ENCODE results near the gene IFNL1.

Gene IFNL1

GRCh38 chr19:39275578-39275977, 20.6 kb upstream of the IFNL1 start:
- no peak for TF ChIP-seq CTCF (IDR thresholded peaks at IDR 0.05; ENCODE audit: control insufficient read depth, insufficient read depth, low read depth, low read length, missing control alignments)
- H3K4me3 ChIP-seq (ENCODE audit: control insufficient read depth, low read depth, low read length), result no peak overlapping the region
- DNase-seq (ENCODE audit: low read depth), result no peak

GRCh38 chr19:39276740-39277139, 19.5 kb upstream of the IFNL1 start:
- DNase-seq (ENCODE audit: low read depth), result no peak
- H3K4me3 ChIP-seq (ENCODE audit: control insufficient read depth, low read depth, low read length), result no peak overlapping the region
- no peak for TF ChIP-seq CTCF (IDR thresholded peaks at IDR 0.05; ENCODE audit: control insufficient read depth, insufficient read depth, low read depth, low read length, missing control alignments)

GRCh38 chr19:39277598-39277997, 18.6 kb upstream of the IFNL1 start:
- no peak for DNase-seq (ENCODE audit: low read depth)
- no peak for TF ChIP-seq CTCF (IDR thresholded peaks at IDR 0.05; ENCODE audit: control insufficient read depth, insufficient read depth, low read depth, low read length, missing control alignments)
- H3K4me3 ChIP-seq (ENCODE audit: control insufficient read depth, low read depth, low read length), result no peak overlapping the region

GRCh38 chr19:39282021-39282420, 14.2 kb upstream of the IFNL1 start:
- no peak overlapping the region for H3K4me3 ChIP-seq (ENCODE audit: control insufficient read depth, low read depth, low read length)
- TF ChIP-seq CTCF (IDR thresholded peaks at IDR 0.05; ENCODE audit: control insufficient read depth, insufficient read depth, low read depth, low read length, missing control alignments), result no peak
- no peak for DNase-seq (ENCODE audit: low read depth)

GRCh38 chr19:39284032-39284431, 12.2 kb upstream of the IFNL1 start:
- no peak overlapping the region for H3K4me3 ChIP-seq (ENCODE audit: control insufficient read depth, low read depth, low read length)
- TF ChIP-seq CTCF (IDR thresholded peaks at IDR 0.05; ENCODE audit: control insufficient read depth, insufficient read depth, low read depth, low read length, missing control alignments), result no peak
- DNase-seq (ENCODE audit: low read depth), result no peak

- DNase-seq (ENCODE audit: low read depth), result no peak
- TF ChIP-seq CTCF (IDR thresholded peaks at IDR 0.05; ENCODE audit: control insufficient read depth, insufficient read depth, low read depth, low read length, missing control alignments), result no peak
- no peak overlapping the region for H3K4me3 ChIP-seq (ENCODE audit: control insufficient read depth, low read depth, low read length)
Observed at GRCh38 chr19:39293394-39293793, 2.8 kb upstream of the IFNL1 start.

- TF ChIP-seq CTCF (IDR thresholded peaks at IDR 0.05; ENCODE audit: control insufficient read depth, insufficient read depth, low read depth, low read length, missing control alignments), result no peak
- no peak overlapping the region for H3K4me3 ChIP-seq (ENCODE audit: control insufficient read depth, low read depth, low read length)
- no peak for DNase-seq (ENCODE audit: low read depth)
Observed at GRCh38 chr19:39296906-39297305, 699 bp downstream of the IFNL1 start.

Data from AG09309 (cell line).